K562 (cell line): ENCODE measurements around the gene OARD1. TPM values are rescaled to one million over a fixed set of nuclear protein-coding genes. Genes with fewer than 3 reads are reported as not detected.

Experiments used
- DPF2 ChIP-seq: fragments of 450-650 bp; IDR thresholded peaks from 2 replicates; pipeline ENCODE4 v1.6.1; 2016
- KLF13 ChIP-seq: fragments of 450-650 bp; IDR thresholded peaks from 2 replicates; pipeline ENCODE4 v1.6.1; 2016; ENCODE audit warnings: missing genetic modification characterization, low read depth, mild to moderate bottlenecking, missing compliant biosample characterization, moderate library complexity, borderline replicate concordance
- NELFE ChIP-seq: IDR thresholded peaks from 2 replicates; pipeline ENCODE4 v1.6.1; 2011; ENCODE audit warnings: mild to moderate bottlenecking; ENCODE audit not compliant: insufficient read depth, insufficient read length
- PRDM10 ChIP-seq: fragments of 450-650 bp; IDR thresholded peaks from 2 replicates; pipeline ENCODE4 v1.6.1; 2018; ENCODE audit not compliant: partially characterized antibody
- RFX1 ChIP-seq: fragments of 450-650 bp; IDR thresholded peaks from 2 replicates; pipeline ENCODE4 v1.6.1; 2016; ENCODE audit warnings: mild to moderate bottlenecking, moderate library complexity
- RREB1 ChIP-seq: fragments of 250-450 bp; sonication (Bioruptor Pico); IDR thresholded peaks from 2 replicates; pipeline ENCODE4 v1.4.0; 2020
- SETDB1 ChIP-seq: IDR thresholded peaks from one replicate; pipeline ENCODE4 v1.6.1; 2012; ENCODE audit warnings: low read length, control low read depth, inconsistent platforms
- SMAD3 ChIP-seq: fragments of 450-650 bp; formaldehyde crosslinking; conservative IDR thresholded peaks from 2 replicates; pipeline ENCODE4 v1.4.0; 2020; ENCODE audit warnings: mild to moderate bottlenecking
- SPI1 ChIP-seq: IDR thresholded peaks from 2 replicates; pipeline ENCODE4 v1.6.1; 2011; ENCODE audit warnings: low read depth, low read length, control low read depth, borderline replicate concordance
- THRAP3 ChIP-seq: fragments of 450-650 bp; IDR thresholded peaks from 2 replicates; pipeline ENCODE4 v1.6.1; 2016; ENCODE audit warnings: mild to moderate bottlenecking, inconsistent platforms, borderline replicate concordance
- ZBTB43 ChIP-seq: sonication (generic); formaldehyde crosslinking; IDR thresholded peaks from 2 replicates; pipeline ENCODE4 v1.8.0; 2023; ENCODE audit warnings: mild to moderate bottlenecking, missing genetic modification reagents
- ZNF592 ChIP-seq: fragments of 450-650 bp; IDR thresholded peaks from 2 replicates; pipeline ENCODE4 v1.6.1; 2017; ENCODE audit warnings: antibody characterized with exemption, mild to moderate bottlenecking
- polyA plus RNA-seq, 8 experiments: library from polyadenylated mRNA; depleted of rRNA in 4 of 8; stranded (reverse) in 5 of 8; unstranded in 3 of 8; fragments of >200 nt; fragmentation: Nextera tagmentation in 2 of 8; fragmentation: Illumina TruSeq in 1 of 8; extraction: Ambion mirVana in 2 of 8; extraction: Trizol in 1 of 8; gene quantifications; 2 replicates each; pipeline versions ENCODE4 v1.2.1 to v1.2.3, GENCODE V29; 2011 to 2014; ENCODE audit warnings: inconsistent platforms in 1 of 8, missing spikeins in 1 of 8
- total RNA-seq, 7 experiments: library from RNA; depleted of rRNA in 6 of 7; stranded (reverse); fragments of >200 nt in 6 of 7; fragmentation: Illumina TruSeq in 2 of 7; extraction: Trizol in 2 of 7; gene quantifications; 2 replicates each; pipeline versions ENCODE4 v1.2.1 to v1.2.3, GENCODE V29; 2011 to 2021; ENCODE audit warnings: low replicate concordance in 1 of 7

The OARD1 gene
- total and polyA plus RNA-seq, 9 of the 15 experiments (the other 6 are each of a cell fraction or from before 2014, with no cell fraction given): 43.4 to 88.3 (median 61.1) TPM

GRCh38 chr6:41073968-41074691, 2.0 kb upstream of the OARD1 start (continued):
- TF ChIP-seq ZNF592: peak; percentile 54; the same call in 1 of the 2 replicates
- no peak for TF ChIP-seq RREB1
- no peak for TF ChIP-seq KLF13 (tag)
- TF ChIP-seq ZBTB43 (CRISPR knock-in tag): no peak
- TF ChIP-seq SETDB1: no peak
- TF ChIP-seq RFX1: peak; percentile 73
- peak; percentile 17; the same call in 1 of the 2 replicates for TF ChIP-seq DPF2
- 0 out of 2 replicates have a peak, but pooled peaks have one; percentile 74 for TF ChIP-seq THRAP3
- peak; percentile 82 for TF ChIP-seq SPI1
- TF ChIP-seq NELFE: no peak
- no peak for TF ChIP-seq SMAD3
- peak; percentile 83 for TF ChIP-seq PRDM10
